Activated naive CD4-positive, alpha-beta T cell treated with anti-CD3 and anti-CD28 coated beads, Interleukin-2, amount 50 U/mL, for 24 hours (primary cell): Measurements from ENCODE around the gene NEK6.

ENCODE experiments used
- H3K27ac Mint-ChIP-seq: one replicate; pipeline ENCODE4 v1.8.0; 2021; ENCODE audit warnings: mild to moderate bottlenecking, mixed read lengths
- H3K27me3 Mint-ChIP-seq: one replicate; pipeline ENCODE4 v1.8.0; 2021; ENCODE audit warnings: mixed read lengths
- H3K36me3 Mint-ChIP-seq: one replicate; pipeline ENCODE4 v1.8.0; 2021; ENCODE audit warnings: mixed read lengths
- H3K4me1 Mint-ChIP-seq: one replicate; pipeline ENCODE4 v1.8.0; 2021; ENCODE audit warnings: mixed read lengths
- H3K4me3 Mint-ChIP-seq: one replicate; pipeline ENCODE4 v1.8.0; 2021; ENCODE audit warnings: mild to moderate bottlenecking, mixed read lengths
- H3K9me3 Mint-ChIP-seq: one replicate; pipeline ENCODE4 v1.8.0; 2021; ENCODE audit warnings: mixed read lengths

Gene NEK6

GRCh38 chr9:124292696-124293593 lies 35.2 kb downstream of the NEK6 start:
- Mint-ChIP-seq H3K4me3 (no peak overlapping the region), H3K36me3 (no peaks in the 10 kb centered on the region), H3K4me1 (peaks cover 15% of the 10 kb centered on the region), H3K27ac (no peak overlapping the region), H3K27me3 (peaks cover 2% of the 10 kb centered on the region), H3K9me3 (no peaks in the 10 kb centered on the region)

GRCh38 chr9:124293718-124294506 lies 36.2 kb downstream of the NEK6 start:
- H3K27ac Mint-ChIP-seq, result no peak overlapping the region

GRCh38 chr9:124295159-124295794 lies 37.5 kb downstream of the NEK6 start:
- H3K36me3 Mint-ChIP-seq, result no peaks in the 10 kb centered on the region
- peaks cover 15% of the 10 kb centered on the region for H3K4me1 Mint-ChIP-seq
- no peak overlapping the region for H3K27ac Mint-ChIP-seq
- H3K27me3 Mint-ChIP-seq, result peaks cover 2% of the 10 kb centered on the region
- H3K4me3 Mint-ChIP-seq, result no peak overlapping the region
- no peaks in the 10 kb centered on the region for H3K9me3 Mint-ChIP-seq

More at GRCh38 chr9:124293718-124294506, 36.2 kb downstream of the NEK6 start:
- peaks cover 2% of the 10 kb centered on the region for H3K27me3 Mint-ChIP-seq
- no peaks in the 10 kb centered on the region for H3K36me3 Mint-ChIP-seq
- H3K4me3 Mint-ChIP-seq, result no peak overlapping the region
- H3K9me3 Mint-ChIP-seq, result no peaks in the 10 kb centered on the region
- peaks cover 15% of the 10 kb centered on the region for H3K4me1 Mint-ChIP-seq

GRCh38 chr9:124296094-124296493 lies 38.3 kb downstream of the NEK6 start:
- Mint-ChIP-seq H3K4me1 (peaks cover 11% of the 10 kb centered on the region), H3K27me3 (peaks cover 2% of the 10 kb centered on the region), H3K36me3 (no peaks in the 10 kb centered on the region), H3K27ac (no peak overlapping the region), H3K9me3 (no peaks in the 10 kb centered on the region), H3K4me3 (no peak overlapping the region)

GRCh38 chr9:124296796-124297550 lies 39.2 kb downstream of the NEK6 start:
- Mint-ChIP-seq H3K4me1 (peaks cover 9% of the 10 kb centered on the region), H3K4me3 (no peak overlapping the region), H3K9me3 (no peaks in the 10 kb centered on the region), H3K27me3 (peaks cover 2% of the 10 kb centered on the region), H3K27ac (no peak overlapping the region), H3K36me3 (no peaks in the 10 kb centered on the region)

GRCh38 chr9:124297551-124297901 lies 39.8 kb downstream of the NEK6 start:
- Mint-ChIP-seq H3K36me3 (no peaks in the 10 kb centered on the region), H3K4me1 (peaks cover 9% of the 10 kb centered on the region), H3K9me3 (no peaks in the 10 kb centered on the region), H3K27me3 (peaks cover 2% of the 10 kb centered on the region), H3K27ac (no peak overlapping the region), H3K4me3 (no peak overlapping the region)

GRCh38 chr9:124297915-124298645 lies 40.3 kb downstream of the NEK6 start:
- Mint-ChIP-seq H3K36me3 (no peaks in the 10 kb centered on the region), H3K27me3 (peaks cover 2% of the 10 kb centered on the region), H3K4me3 (no peak overlapping the region), H3K4me1 (peaks cover 9% of the 10 kb centered on the region), H3K27ac (no peak overlapping the region), H3K9me3 (no peaks in the 10 kb centered on the region)

- Mint-ChIP-seq H3K4me3 (no peak overlapping the region), H3K9me3 (no peaks in the 10 kb centered on the region), H3K4me1 (peaks cover 9% of the 10 kb centered on the region), H3K36me3 (no peaks in the 10 kb centered on the region), H3K27me3 (peaks cover 2% of the 10 kb centered on the region), H3K27ac (no peak overlapping the region)
Observed at GRCh38 chr9:124298646-124299235, 41.0 kb downstream of the NEK6 start.

- H3K4me3 Mint-ChIP-seq, result no peak overlapping the region
- H3K27ac Mint-ChIP-seq, result no peak overlapping the region
Observed at GRCh38 chr9:124299515-124300090, 41.9 kb downstream of the NEK6 start.

GRCh38 chr9:124300312-124300711 lies 42.6 kb downstream of the NEK6 start:
- Mint-ChIP-seq H3K4me3 (no peak overlapping the region), H3K4me1 (peaks cover 4% of the 10 kb centered on the region), H3K9me3 (no peaks in the 10 kb centered on the region), H3K36me3 (no peaks in the 10 kb centered on the region), H3K27ac (no peak overlapping the region), H3K27me3 (no peaks in the 10 kb centered on the region)

More at GRCh38 chr9:124299515-124300090, 41.9 kb downstream of the NEK6 start:
- H3K27me3 Mint-ChIP-seq, result peaks cover under 1% of the 10 kb centered on the region
- H3K36me3 Mint-ChIP-seq, result no peaks in the 10 kb centered on the region
- peaks cover 7% of the 10 kb centered on the region for H3K4me1 Mint-ChIP-seq
- H3K9me3 Mint-ChIP-seq, result no peaks in the 10 kb centered on the region

- Mint-ChIP-seq H3K27ac (no peak overlapping the region), H3K9me3 (no peaks in the 10 kb centered on the region), H3K27me3 (no peaks in the 10 kb centered on the region), H3K36me3 (no peaks in the 10 kb centered on the region), H3K4me1 (no peaks in the 10 kb centered on the region), H3K4me3 (no peak overlapping the region)
Observed at GRCh38 chr9:124302921-124303320, 45.2 kb downstream of the NEK6 start.

- no peak overlapping the region for H3K27ac Mint-ChIP-seq
- no peaks in the 10 kb centered on the region for H3K9me3 Mint-ChIP-seq
- no peaks in the 10 kb centered on the region for H3K4me1 Mint-ChIP-seq
- H3K27me3 Mint-ChIP-seq, result no peaks in the 10 kb centered on the region
- no peaks in the 10 kb centered on the region for H3K36me3 Mint-ChIP-seq
- no peak overlapping the region for H3K4me3 Mint-ChIP-seq
Observed at GRCh38 chr9:124303762-124304161, 46.0 kb downstream of the NEK6 start.

- no peak overlapping the region for H3K4me3 Mint-ChIP-seq
- no peaks in the 10 kb centered on the region for H3K36me3 Mint-ChIP-seq
- no peak overlapping the region for H3K27ac Mint-ChIP-seq
- no peaks in the 10 kb centered on the region for H3K4me1 Mint-ChIP-seq
- H3K27me3 Mint-ChIP-seq, result no peaks in the 10 kb centered on the region
- H3K9me3 Mint-ChIP-seq, result no peaks in the 10 kb centered on the region
Observed at GRCh38 chr9:124304285-124304684, 46.5 kb downstream of the NEK6 start.

- Mint-ChIP-seq H3K4me1 (no peaks in the 10 kb centered on the region), H3K9me3 (no peaks in the 10 kb centered on the region), H3K4me3 (no peak overlapping the region), H3K27ac (no peak overlapping the region), H3K27me3 (no peaks in the 10 kb centered on the region), H3K36me3 (no peaks in the 10 kb centered on the region)
Observed at GRCh38 chr9:124306098-124306735, 48.5 kb downstream of the NEK6 start.
